ENCODE measurements around the gene ADD1. TPM values are rescaled to one million over a fixed set of nuclear protein-coding genes. Genes with fewer than 3 reads are reported as not detected.

ADD1 gene
- polyA plus RNA-seq, 3 donors = 76.1 to 122 (median 103) TPM

DNA sequence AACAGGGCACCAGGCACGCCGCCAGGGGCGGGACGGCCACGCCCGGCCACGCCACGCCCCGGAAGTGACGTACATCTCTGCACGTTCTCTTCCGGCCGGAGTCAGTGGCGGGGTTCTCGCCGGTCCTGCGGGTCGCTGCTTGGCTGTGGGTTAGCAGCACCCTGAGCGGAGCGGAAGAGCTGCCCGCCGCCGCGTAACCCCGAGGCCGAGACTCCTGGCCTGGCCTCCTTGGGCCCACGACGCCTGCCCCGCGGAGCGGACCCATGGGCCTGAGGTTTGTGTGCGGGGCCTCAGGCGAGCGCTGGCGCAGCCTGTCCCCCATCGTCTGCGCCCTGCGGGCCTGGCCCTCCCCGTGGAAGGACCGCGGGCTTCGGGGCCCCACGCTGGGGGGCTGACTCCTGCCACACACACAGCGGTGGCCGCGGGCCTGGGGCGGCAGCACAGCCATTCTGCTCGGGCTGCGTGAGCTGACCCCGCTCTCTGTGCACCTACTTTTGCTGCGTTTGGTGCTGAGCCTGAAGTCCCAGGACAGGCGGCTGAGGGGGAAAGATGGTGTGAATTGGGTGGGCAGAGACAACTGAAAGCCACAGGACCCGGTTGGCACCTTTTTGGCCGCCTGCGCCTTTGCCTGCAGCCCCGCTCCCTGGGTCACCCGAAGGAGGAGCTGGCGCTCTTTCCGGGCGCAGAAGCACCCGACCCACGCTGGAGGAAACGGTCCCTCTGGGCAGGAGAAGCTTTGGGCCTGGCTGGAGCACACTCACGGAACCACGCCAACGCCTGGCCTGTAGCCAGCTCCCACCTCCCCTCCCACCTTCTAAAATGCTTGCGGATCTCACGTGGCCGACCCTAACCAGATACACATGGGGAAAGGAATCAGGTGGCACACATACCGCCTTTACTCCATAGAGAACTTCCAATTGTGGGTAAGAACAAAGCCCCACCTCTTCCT lies 91.4 kb downstream of the ADD1 start:
- peak; percentile 90 to 93 (median 92) for DNase-seq
- WGBS (ENCODE audit: insufficient coverage) = under 1% methylated on average over 68 of the region's 70 CpGs
- Histone ChIP-seq H3K36me3 (replicated peaks in 1 of 2; ENCODE audit: control insufficient read depth in 1 of 2, insufficient read depth in 2 of 2, low read length in 2 of 2) (peaks cover 41 to 49% of the 10 kb centered on the region in 2 donors), H3K79me2 (ENCODE audit: insufficient read depth, low read length) (peaks cover 61% of the 10 kb centered on the region), H4K20me1 (ENCODE audit: insufficient read depth, low read length) (peaks cover 65% of the 10 kb centered on the region), H2AFZ (ENCODE audit: insufficient read depth, low read depth, low read length, poor library complexity, severe bottlenecking) (peak overlapping the region; percentile 92), H3K4me1 (ENCODE audit: control insufficient read depth in 1 of 2, insufficient read depth in 2 of 2, low read length in 2 of 2) (peaks cover 46% of the 10 kb centered on the region in 2 donors), H3K4me2 (replicated peaks; ENCODE audit: extremely low read depth, low read length, poor library complexity, severe bottlenecking) (peak overlapping the region; percentile 94), H3K4me3 (replicated peaks in 1 of 3; ENCODE audit: low read depth in 2 of 3, low read length in 3 of 3) (peak overlapping the region; percentile 72 to 93 (median 92)), H3K9ac (ENCODE audit: insufficient read depth, low read length, poor library complexity, severe bottlenecking) (peak overlapping the region; percentile 89), H3K9me3 (replicated peaks in 1 of 2; ENCODE audit: control insufficient read depth in 1 of 2, insufficient read depth in 1 of 2, low read length in 2 of 2) (no peaks in the 10 kb centered on the region), H3K27ac (ENCODE audit: low read depth in 1 of 2, low read length in 2 of 2) (peak overlapping the region; percentile 54 to 90), H3K27me3 (ENCODE audit: control insufficient read depth in 2 of 2, insufficient read depth in 2 of 2, low read length in 2 of 2) (no peaks in the 10 kb centered on the region)
- H3K36me3 Mint-ChIP-seq = peaks cover 35 to 43% of the 10 kb centered on the region in 2 donors
- peaks cover 44% of the 10 kb centered on the region for H3K4me1 Mint-ChIP-seq
- TF ChIP-seq, protein P1, sequence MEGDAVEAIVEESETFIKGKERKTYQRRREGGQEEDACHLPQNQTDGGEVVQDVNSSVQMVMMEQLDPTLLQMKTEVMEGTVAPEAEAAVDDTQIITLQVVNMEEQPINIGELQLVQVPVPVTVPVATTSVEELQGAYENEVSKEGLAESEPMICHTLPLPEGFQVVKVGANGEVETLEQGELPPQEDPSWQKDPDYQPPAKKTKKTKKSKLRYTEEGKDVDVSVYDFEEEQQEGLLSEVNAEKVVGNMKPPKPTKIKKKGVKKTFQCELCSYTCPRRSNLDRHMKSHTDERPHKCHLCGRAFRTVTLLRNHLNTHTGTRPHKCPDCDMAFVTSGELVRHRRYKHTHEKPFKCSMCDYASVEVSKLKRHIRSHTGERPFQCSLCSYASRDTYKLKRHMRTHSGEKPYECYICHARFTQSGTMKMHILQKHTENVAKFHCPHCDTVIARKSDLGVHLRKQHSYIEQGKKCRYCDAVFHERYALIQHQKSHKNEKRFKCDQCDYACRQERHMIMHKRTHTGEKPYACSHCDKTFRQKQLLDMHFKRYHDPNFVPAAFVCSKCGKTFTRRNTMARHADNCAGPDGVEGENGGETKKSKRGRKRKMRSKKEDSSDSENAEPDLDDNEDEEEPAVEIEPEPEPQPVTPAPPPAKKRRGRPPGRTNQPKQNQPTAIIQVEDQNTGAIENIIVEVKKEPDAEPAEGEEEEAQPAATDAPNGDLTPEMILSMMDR (IDR thresholded peaks at IDR 0.05) = no peak
- intact Hi-C loops (cut with micrococcal nuclease) = loop anchor here (2.0 to 10.0 kb wide), 3 partner anchors 28 to 178 kb away; partner anchors contain the start of genes ADD1 (in 2 of the 2), TNIP2 (in 2 of the 2), GRK4 (in 1 of the 2) and NOP14 (in 1 of the 2)
- no peaks in the 10 kb centered on the region for H3K9me3 Mint-ChIP-seq
- H3K27me3 Mint-ChIP-seq (ENCODE audit: low read depth in 3 of 3) = no peaks in the 10 kb centered on the region
- H3K27ac Mint-ChIP-seq = peak overlapping the region; percentile 62 to 87 (median 81)
- H3K4me3 Mint-ChIP-seq = peak overlapping the region; percentile 76 to 86
